Stimulated activated CD8-positive, alpha-beta memory T cell treated with anti-CD3 and anti-CD28 coated beads, Interleukin-15, amount 100 ng/mL, for 4 hours (primary cell): ENCODE data around the gene AGAP2.
"Not testable (repeated sequence)": the region's sequence is repeated elsewhere in the genome, so short reads cannot be mapped to it uniquely, and the experiment has no call there.

Source experiments
- DNase-seq, 2 donors: peaks; one replicate each; pipeline ENCODE4 v3.0.0-alpha.2; 2020; ENCODE audit warnings: low read depth in 2 of 2

AGAP2 gene

GRCh38 chr12:57738661-57739237 is at the start of gene AGAP2:
AGAP2 (minus strand) TSS chr12:57738742; CDS start chr12:57738246, 496 bp downstream.
- DNase-seq, result no peak

- no peak for DNase-seq
These were observed 45.3 kb upstream of the AGAP2 start for GRCh38 chr12:57783861-57784260.

GRCh38 chr12:57783466-57783801 is 44.9 kb upstream of the AGAP2 start:
- no peak for DNase-seq

GRCh38 chr12:57782608-57783465 is 44.3 kb upstream of the AGAP2 start, which contains the start of gene TSFM:
TSFM (plus strand) TSS chr12:57782787; CDS start chr12:57782802, 15 bp downstream.
- DNase-seq, result peak; percentile 90 to 92

- DNase-seq, result no peak
These were observed 43.7 kb upstream of the AGAP2 start for GRCh38 chr12:57782243-57782607.

GRCh38 chr12:57781801-57782200 is 43.3 kb upstream of the AGAP2 start:
- no peak for DNase-seq

- DNase-seq, result no peak
These were observed 42.7 kb upstream of the AGAP2 start for GRCh38 chr12:57781244-57781643.

GRCh38 chr12:57780284-57780897 is 41.8 kb upstream of the AGAP2 start:
- DNase-seq, result no peak

GRCh38 chr12:57779736-57780135 is 41.2 kb upstream of the AGAP2 start:
- DNase-seq, result no peak

GRCh38 chr12:57777911-57778310 is 39.4 kb upstream of the AGAP2 start:
- DNase-seq, result no peak

GRCh38 chr12:57777367-57777766 is 38.8 kb upstream of the AGAP2 start:
- DNase-seq, result no peak

- no peak for DNase-seq
These were observed 37.7 kb upstream of the AGAP2 start for GRCh38 chr12:57776247-57776587.

- DNase-seq, result no peak
These were observed 37.2 kb upstream of the AGAP2 start for GRCh38 chr12:57775563-57776246.

GRCh38 chr12:57775044-57775443 is 36.5 kb upstream of the AGAP2 start:
- no peak for DNase-seq

GRCh38 chr12:57774634-57775033 is 36.1 kb upstream of the AGAP2 start:
- not testable (repeated sequence) for DNase-seq

GRCh38 chr12:57772429-57773322 is 34.1 kb upstream of the AGAP2 start, which contains the start of gene EEF1AKMT3:
EEF1AKMT3 (plus strand) TSS chr12:57772614; CDS start chr12:57772725, 111 bp downstream.
- no peak for DNase-seq

GRCh38 chr12:57771873-57772428 is 33.4 kb upstream of the AGAP2 start, which contains the start of gene METTL1:
METTL1 (minus strand) TSS chr12:57772105; CDS start chr12:57772083, 22 bp downstream.
- peak; percentile 85 to 93 for DNase-seq

GRCh38 chr12:57771236-57771872 is 32.8 kb upstream of the AGAP2 start:
- DNase-seq, result peak; percentile 75 to 87

GRCh38 chr12:57770734-57771133 is 32.2 kb upstream of the AGAP2 start:
- no peak for DNase-seq

- DNase-seq, result no peak
These were observed 31.1 kb upstream of the AGAP2 start for GRCh38 chr12:57769594-57769993.
